ENCODE data around the gene PTRH2. TPM values are rescaled to one million over a fixed set of nuclear protein-coding genes. Genes with fewer than 3 reads are reported as not detected.

The PTRH2 gene
- total and polyA plus RNA-seq, 2 of the 8 experiments (the other 6 are each of a cell fraction or from before 2014, with no cell fraction given), result 39.4 to 43.2 TPM

GRCh38 chr17:59752922-59753321 lies 45.7 kb upstream of the PTRH2 start:
- Histone ChIP-seq H2BK15ac (ENCODE audit: low read length) (no peak overlapping the region), H3K4ac (replicated peaks; ENCODE audit: insufficient read length, low read depth, low read length) (no peak overlapping the region), H4K20me1 (replicated peaks in 1 of 2; ENCODE audit: control insufficient read depth in 1 of 2, insufficient read depth in 2 of 2, low read length in 2 of 2) (no peaks in the 10 kb centered on the region), H3K4me3 (ENCODE audit: extremely low read depth in 1 of 4, insufficient read depth in 2 of 4, low read depth in 3 of 4, low read length in 4 of 4) (no peak overlapping the region), H2BK120ac (replicated peaks; ENCODE audit: low read depth, low read length) (no peak overlapping the region), H2AK5ac (ENCODE audit: low read depth, low read length) (no peak overlapping the region), H3K23me2 (ENCODE audit: low read depth, low read length) (no peaks in the 10 kb centered on the region), H2BK5ac (ENCODE audit: low read depth, low read length) (no peak overlapping the region), H4K5ac (ENCODE audit: insufficient read length, low read depth, low read length) (no peak overlapping the region), H2AFZ (ENCODE audit: low read length) (no peak overlapping the region), H3K14ac (ENCODE audit: insufficient read length) (no peak overlapping the region), H3K79me2 (ENCODE audit: control insufficient read depth in 1 of 2, insufficient read depth in 2 of 2, low read length in 2 of 2) (no peaks in the 10 kb centered on the region), H3K4me1 (replicated peaks in 1 of 4; ENCODE audit: control insufficient read depth in 3 of 4, insufficient read depth in 4 of 4, low read length in 3 of 4) (peaks cover 0 to 2% (median 0%) of the 10 kb centered on the region in 4 experiments; a peak in 1 of 7 replicates), H3K9ac (replicated peaks in 1 of 4; ENCODE audit: extremely low read depth in 1 of 4, low read depth in 3 of 4, low read length in 3 of 4) (no peak overlapping the region), H2BK12ac (ENCODE audit: low read depth, low read length) (no peak overlapping the region), H3K79me1 (ENCODE audit: low read depth, low read length) (no peaks in the 10 kb centered on the region), H3K23ac (ENCODE audit: insufficient read length) (no peak overlapping the region), H4K91ac (replicated peaks; ENCODE audit: insufficient read length, low read length) (no peak overlapping the region), H2BK20ac (ENCODE audit: low read length) (no peak overlapping the region), H3K9me3 (ENCODE audit: insufficient read depth in 2 of 2, low read depth in 1 of 2, low read length in 1 of 2) (no peaks in the 10 kb centered on the region), H3K36me3 (ENCODE audit: control insufficient read depth in 2 of 4, insufficient read depth in 4 of 4, low read length in 3 of 4) (no peaks in the 10 kb centered on the region; a peak in 1 of 8 replicates), H3K27ac (ENCODE audit: low read depth, low read length) (no peak overlapping the region), H4K8ac (ENCODE audit: extremely low read depth, insufficient read depth, low read length) (no peak overlapping the region), H3K27me3 (replicated peaks in 1 of 4; ENCODE audit: control insufficient read depth in 3 of 4, extremely low read depth in 1 of 4, insufficient read depth in 3 of 4, low read length in 3 of 4) (no peaks in the 10 kb centered on the region), H3K4me2 (ENCODE audit: insufficient read depth in 1 of 2, low read depth in 2 of 2, low read length in 2 of 2) (no peak overlapping the region), H3K18ac (ENCODE audit: extremely low read depth, low read length) (no peak overlapping the region), H3K56ac (replicated peaks; ENCODE audit: insufficient read length, low read depth, low read length) (no peak overlapping the region)
- FAIRE-seq, result no peak
- ChIA-PET POLR2A (ENCODE audit: partially characterized antibody) (interaction anchor here (1.1 to 3.4 kb wide), 6 partner anchors 8 to 285 kb away, joined by 3 to 24 read pairs (median 3); no protein-coding TSS in a partner anchor), CTCF (ENCODE audit: partially characterized antibody) (interaction anchor here (0.6 to 4.1 kb wide), 28 partner anchors 10 to 287 kb away, joined by 3 to 32 read pairs (median 4); partner anchors contain the start of genes RPS6KB1 and TUBD1)
- whole genome bisulfite sequencing, 2 experiments (ENCODE audit: extremely low coverage in 1 of 2, insufficient coverage in 1 of 2, insufficient read length in 1 of 2, insufficient replicate concordance in 2 of 2, low coverage in 1 of 2, low lambda C conversion rate in 2 of 2, missing lambda C conversion rate in 1 of 2), result 86% methylated on average over 7 of the region's 7 CpGs; no CpG with 5 or more reads in 1 of the 2 experiments
- no peak for TF ChIP-seq TCF12 (IDR thresholded peaks at IDR 0.05; ENCODE audit: low read depth, low read length)
- DNase-seq (ENCODE audit: low read depth in 1 of 2, low spot score in 2 of 2), result no peak

All from H1 (cell line).